Large intestine (tissue), 3 donors: Measurements from ENCODE around the gene ARPC1A. TPM values are rescaled to one million over a fixed set of nuclear protein-coding genes. Genes with fewer than 3 reads are reported as not detected.

Source experiments
- DNase-seq, 2 donors: peaks; one replicate each; pipeline versions ENCODE4 v3.0.0 to v3.0.0-alpha.2; 2013
- H3K27ac ChIP-seq: one replicate; pipeline ENCODE4 v1.5.1; 2013; ENCODE audit warnings: low read length
- H3K27me3 ChIP-seq: 2 replicates; pipeline ENCODE4 v1.6.1; 2013; ENCODE audit warnings: low read length; ENCODE audit not compliant: control insufficient read depth, insufficient read depth
- H3K36me3 ChIP-seq: 2 replicates; pipeline ENCODE4 v1.6.1; 2013; ENCODE audit warnings: low read length; ENCODE audit not compliant: control insufficient read depth, insufficient read depth
- H3K4me1 ChIP-seq: one replicate; pipeline ENCODE4 v1.6.1; 2013; ENCODE audit warnings: low read length; ENCODE audit not compliant: control insufficient read depth, insufficient read depth
- H3K4me3 ChIP-seq: one replicate; pipeline ENCODE4 v1.5.1; 2013; ENCODE audit warnings: low read length
- H3K9me3 ChIP-seq: one replicate; pipeline ENCODE4 v1.6.1; 2013; ENCODE audit warnings: mild to moderate bottlenecking, low read depth, low read length, moderate library complexity; ENCODE audit not compliant: control insufficient read depth
- WGBS: methylation state at CpG from one replicate; pipeline ENCODE4 v1.1.5; 2013; ENCODE audit warnings: low lambda C conversion rate; ENCODE audit not compliant: insufficient coverage; 5-methylcytosine and 5-hydroxymethylcytosine counted together
- polyA plus RNA-seq: library from polyadenylated mRNA; unstranded; fragments of 120-200 nt; gene quantifications from one replicate; pipeline ENCODE4 v1.2.1, GENCODE V29; 2013

The ARPC1A gene
- polyA plus RNA-seq, 1 donor = 188 TPM

GRCh38 chr7:99293167-99293566 is 32.5 kb upstream of the ARPC1A start:
- H3K4me3 ChIP-seq = no peak overlapping the region
- H3K36me3 ChIP-seq = no peaks in the 10 kb centered on the region
- H3K9me3 ChIP-seq = no peaks in the 10 kb centered on the region
- H3K27ac ChIP-seq = no peak overlapping the region
- H3K4me1 ChIP-seq = no peaks in the 10 kb centered on the region
- no CpG with 5 or more reads among the region's 1 CpG for WGBS
- no peaks in the 10 kb centered on the region for H3K27me3 ChIP-seq
- DNase-seq = no peak

GRCh38 chr7:99293650-99294049 is 32.0 kb upstream of the ARPC1A start:
- no peaks in the 10 kb centered on the region for H3K4me1 ChIP-seq
- no peaks in the 10 kb centered on the region for H3K27me3 ChIP-seq
- no peak for DNase-seq
- no peaks in the 10 kb centered on the region for H3K9me3 ChIP-seq
- H3K27ac ChIP-seq = no peak overlapping the region
- H3K36me3 ChIP-seq = no peaks in the 10 kb centered on the region
- H3K4me3 ChIP-seq = no peak overlapping the region
- WGBS = 100% methylated on average over 1 of the region's 4 CpGs

GRCh38 chr7:99296471-99296870 is 29.2 kb upstream of the ARPC1A start:
- WGBS = 86% methylated on average over 1 of the region's 5 CpGs
- DNase-seq = no peak
- H3K36me3 ChIP-seq = no peaks in the 10 kb centered on the region
- H3K9me3 ChIP-seq = no peaks in the 10 kb centered on the region
- no peak overlapping the region for H3K4me3 ChIP-seq
- H3K4me1 ChIP-seq = no peaks in the 10 kb centered on the region
- H3K27me3 ChIP-seq = no peaks in the 10 kb centered on the region
- no peak overlapping the region for H3K27ac ChIP-seq

GRCh38 chr7:99301496-99301895 is 24.2 kb upstream of the ARPC1A start:
- no peaks in the 10 kb centered on the region for H3K9me3 ChIP-seq
- H3K36me3 ChIP-seq = no peaks in the 10 kb centered on the region
- no peak overlapping the region for H3K27ac ChIP-seq
- no peaks in the 10 kb centered on the region for H3K4me1 ChIP-seq
- no peaks in the 10 kb centered on the region for H3K27me3 ChIP-seq
- DNase-seq = no peak
- no CpG with 5 or more reads among the region's 19 CpGs for WGBS
- H3K4me3 ChIP-seq = no peak overlapping the region

GRCh38 chr7:99305473-99306260 is 20.0 kb upstream of the ARPC1A start:
- Histone ChIP-seq H3K27ac (no peak overlapping the region), H3K4me3 (no peak overlapping the region), H3K9me3 (peaks cover 5% of the 10 kb centered on the region), H3K4me1 (no peaks in the 10 kb centered on the region), H3K36me3 (no peaks in the 10 kb centered on the region), H3K27me3 (no peaks in the 10 kb centered on the region)
- no CpG with 5 or more reads among the region's 16 CpGs for WGBS
- DNase-seq = no peak

GRCh38 chr7:99308461-99309074 is 17.1 kb upstream of the ARPC1A start:
- Histone ChIP-seq H3K27me3 (no peaks in the 10 kb centered on the region), H3K36me3 (no peaks in the 10 kb centered on the region)
- no CpG with 5 or more reads among the region's 7 CpGs for WGBS

GRCh38 chr7:99309111-99309510 is 16.6 kb upstream of the ARPC1A start:
- H3K36me3 ChIP-seq = no peaks in the 10 kb centered on the region
- H3K9me3 ChIP-seq = peaks cover 5% of the 10 kb centered on the region
- H3K27me3 ChIP-seq = no peaks in the 10 kb centered on the region
- no peak overlapping the region for H3K4me3 ChIP-seq
- DNase-seq = no peak
- no peaks in the 10 kb centered on the region for H3K4me1 ChIP-seq
- 49% methylated on average over 2 of the region's 7 CpGs for WGBS
- H3K27ac ChIP-seq = no peak overlapping the region

More at GRCh38 chr7:99308461-99309074, 17.1 kb upstream of the ARPC1A start:
- Histone ChIP-seq H3K27ac (no peak overlapping the region), H3K4me3 (no peak overlapping the region), H3K9me3 (peaks cover 5% of the 10 kb centered on the region), H3K4me1 (no peaks in the 10 kb centered on the region)
- no peak for DNase-seq

GRCh38 chr7:99310004-99310403 is 15.7 kb upstream of the ARPC1A start:
- H3K27ac ChIP-seq = no peak overlapping the region
- peaks cover 5% of the 10 kb centered on the region for H3K9me3 ChIP-seq
- H3K4me1 ChIP-seq = no peaks in the 10 kb centered on the region
- H3K4me3 ChIP-seq = no peak overlapping the region
- H3K27me3 ChIP-seq = no peaks in the 10 kb centered on the region
- WGBS = 100% methylated on average over 2 of the region's 4 CpGs
- no peaks in the 10 kb centered on the region for H3K36me3 ChIP-seq
- DNase-seq = no peak

GRCh38 chr7:99311702-99312101 is 14.0 kb upstream of the ARPC1A start:
- H3K4me1 ChIP-seq = no peaks in the 10 kb centered on the region
- no CpG with 5 or more reads among the region's 9 CpGs for WGBS
- H3K27ac ChIP-seq = no peak overlapping the region
- H3K27me3 ChIP-seq = no peaks in the 10 kb centered on the region
- H3K4me3 ChIP-seq = no peak overlapping the region
- peaks cover 5% of the 10 kb centered on the region for H3K9me3 ChIP-seq
- DNase-seq = no peak
- H3K36me3 ChIP-seq = no peaks in the 10 kb centered on the region

- peak; percentile 37 to 55 for DNase-seq
- Histone ChIP-seq H3K4me1 (no peaks in the 10 kb centered on the region), H3K27ac (no peak overlapping the region), H3K27me3 (no peaks in the 10 kb centered on the region), H3K36me3 (no peaks in the 10 kb centered on the region), H3K9me3 (peaks cover 5% of the 10 kb centered on the region), H3K4me3 (no peak overlapping the region)
- 100% methylated on average over 1 of the region's 16 CpGs for WGBS
These were observed 13.1 kb upstream of the ARPC1A start for GRCh38 chr7:99312316-99313203.
